GM18499 (cell line): Measurements from ENCODE around the gene TDRD3.

ENCODE experiments used
- ATAC-seq: cut with Tn5 transposase; IDR thresholded peaks from one replicate; pipeline ENCODE4 v1.9.1; 2021; ENCODE audit warnings: moderate number of reproducible peaks; ENCODE audit not compliant: insufficient read depth, unreplicated experiment

Gene TDRD3

DNA sequence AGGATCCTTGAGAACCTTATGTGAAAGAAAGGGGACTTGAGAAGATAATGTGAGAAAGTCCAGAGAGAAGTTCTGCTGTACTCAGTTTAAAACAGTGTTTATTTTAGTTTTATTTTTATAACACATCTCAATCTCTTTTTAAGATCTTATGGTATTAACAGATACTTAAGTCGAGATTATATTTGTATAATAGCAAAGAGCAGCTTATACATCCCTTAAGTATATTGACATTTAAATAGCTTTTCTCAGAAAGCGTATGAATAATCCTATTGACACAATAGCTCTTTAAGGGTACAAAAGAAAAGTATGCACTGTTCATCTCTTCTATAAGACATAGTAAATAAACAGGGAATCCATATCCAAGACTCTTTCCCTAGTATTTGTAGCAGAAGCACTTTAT, 42.2 kb downstream of the TDRD3 start:
- ATAC-seq = no peak

GRCh38 chr13:60441761-60442160, 44.7 kb downstream of the TDRD3 start:
- no peak for ATAC-seq

DNA sequence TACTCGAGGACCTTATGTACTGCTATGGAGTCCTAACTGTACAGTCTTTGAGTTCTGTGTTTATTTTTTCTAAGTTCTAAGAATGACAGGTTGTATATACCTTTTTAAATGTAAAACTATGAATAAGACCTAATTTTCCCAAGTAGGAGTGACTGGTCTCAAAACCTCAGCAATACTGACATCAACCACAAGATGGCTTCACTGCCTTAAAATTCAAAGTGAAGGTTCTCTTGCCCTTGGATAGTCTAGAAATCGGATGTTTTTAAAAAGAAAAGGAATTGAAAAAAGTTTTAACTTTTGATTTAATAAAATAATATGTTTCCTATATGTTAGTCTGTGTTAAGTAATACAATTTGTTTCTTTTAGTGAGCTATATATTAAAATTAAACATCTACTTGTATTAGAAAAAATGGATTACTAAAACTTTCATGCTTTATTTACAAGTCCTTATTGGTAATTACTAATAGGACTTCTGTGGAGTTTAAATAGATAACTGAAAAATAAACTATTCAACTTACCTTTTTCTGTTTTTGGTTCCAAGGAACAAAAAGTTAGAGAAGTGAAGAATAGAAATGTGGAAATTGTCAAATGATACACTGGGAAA, 52.0 kb downstream of the TDRD3 start:
- ATAC-seq = no peak

DNA sequence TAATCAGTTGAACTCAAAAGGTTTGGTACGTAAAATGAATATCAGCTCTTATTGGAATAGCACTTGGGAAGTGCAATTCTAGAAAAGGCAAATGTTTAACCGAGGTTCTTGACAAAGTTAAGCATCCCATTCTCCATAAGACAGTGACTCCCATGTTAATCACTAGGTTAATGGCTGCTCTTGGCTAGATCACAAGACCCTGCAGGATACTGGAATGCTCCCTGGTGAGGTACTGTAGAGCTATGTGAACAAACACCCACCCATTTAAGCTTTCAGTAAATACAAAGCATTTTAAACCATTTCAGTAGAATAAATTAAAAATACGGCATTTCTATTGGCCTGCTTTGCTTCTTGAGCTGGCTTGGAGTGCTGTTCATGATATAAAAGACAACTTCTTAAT, 56.5 kb downstream of the TDRD3 start:
- no peak for ATAC-seq

DNA sequence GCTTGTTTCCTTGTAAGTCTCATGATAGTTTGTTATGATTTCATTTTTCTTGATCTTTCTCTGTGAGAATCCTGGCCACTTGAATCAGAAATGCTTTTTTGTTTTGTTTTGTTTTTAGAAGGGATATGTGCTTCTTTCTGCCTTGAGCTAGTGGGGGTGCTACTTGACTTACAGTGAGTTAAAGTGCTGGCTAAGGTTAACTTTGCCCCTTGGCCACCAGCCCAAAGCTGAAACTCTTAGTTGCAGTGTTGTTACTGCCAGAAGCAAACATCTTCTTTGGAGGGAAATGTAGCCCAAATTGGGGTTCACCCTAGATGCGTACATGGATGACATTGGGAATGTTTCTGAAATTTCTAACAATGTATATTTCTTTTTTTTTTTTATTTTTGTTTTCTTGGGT, 57.4 kb downstream of the TDRD3 start:
- ATAC-seq = no peak

GRCh38 chr13:60463787-60464186, 66.8 kb downstream of the TDRD3 start:
- ATAC-seq = no peak

DNA sequence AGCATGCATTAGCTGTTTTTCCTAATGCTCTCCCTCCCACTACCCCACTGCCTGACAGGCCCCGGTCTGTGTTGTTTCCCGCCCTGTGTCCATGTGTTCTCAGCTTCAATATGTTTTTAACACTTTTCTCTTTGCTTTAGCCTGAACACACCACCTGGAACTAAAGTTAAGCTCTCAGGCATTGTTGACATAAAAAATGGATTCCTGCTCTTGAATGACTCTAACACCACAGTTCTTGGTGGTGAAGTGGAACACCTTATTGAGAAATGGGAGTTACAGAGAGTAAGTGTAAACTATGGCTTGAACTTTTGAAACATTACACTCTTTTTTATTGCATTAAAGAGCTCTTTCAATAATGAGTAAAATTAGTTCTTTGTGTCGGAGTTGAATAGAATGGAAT, 70.1 kb downstream of the TDRD3 start:
- no peak for ATAC-seq

GRCh38 chr13:60479273-60479672, 82.3 kb downstream of the TDRD3 start:
- no peak for ATAC-seq

GRCh38 chr13:60482012-60482411, 85.0 kb downstream of the TDRD3 start:
- no peak for ATAC-seq

DNA sequence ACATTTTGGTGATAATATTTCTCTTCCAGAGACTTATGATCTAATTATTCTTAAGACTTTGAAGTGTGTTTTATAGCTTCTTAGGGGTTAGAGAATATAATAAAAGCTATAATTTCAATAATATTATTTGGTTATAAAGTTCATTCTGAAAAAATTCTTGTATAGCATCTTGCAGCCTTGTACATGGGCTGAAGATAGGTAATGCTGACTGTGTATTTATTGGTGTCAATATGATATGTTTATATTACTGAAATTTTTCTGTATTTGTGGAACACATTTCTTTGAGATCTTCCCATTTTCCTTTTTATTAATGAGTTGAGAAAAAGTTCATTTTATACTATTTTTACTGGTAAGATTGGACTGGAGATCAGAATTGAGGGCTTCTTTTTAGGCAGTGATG, 87.8 kb downstream of the TDRD3 start:
- ATAC-seq = no peak

DNA sequence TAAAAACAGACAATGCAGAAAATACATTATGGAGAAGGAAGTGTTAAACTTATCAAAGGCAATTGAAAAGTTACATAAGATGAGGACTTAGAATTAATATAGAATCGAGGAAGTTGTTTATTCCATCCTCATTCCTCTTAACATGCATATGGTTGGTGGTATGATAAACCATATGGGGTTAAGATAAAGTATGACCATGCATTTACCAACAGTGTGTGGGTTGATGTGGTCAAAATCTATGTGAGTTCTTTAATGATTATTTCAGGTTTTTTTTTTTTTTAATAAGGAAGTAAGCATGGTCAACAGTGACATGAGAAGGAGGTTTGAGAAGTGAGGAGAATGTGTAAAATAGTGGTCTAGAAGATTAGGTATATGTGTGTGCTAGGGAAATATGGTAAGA, 94.5 kb downstream of the TDRD3 start:
- ATAC-seq = no peak

DNA sequence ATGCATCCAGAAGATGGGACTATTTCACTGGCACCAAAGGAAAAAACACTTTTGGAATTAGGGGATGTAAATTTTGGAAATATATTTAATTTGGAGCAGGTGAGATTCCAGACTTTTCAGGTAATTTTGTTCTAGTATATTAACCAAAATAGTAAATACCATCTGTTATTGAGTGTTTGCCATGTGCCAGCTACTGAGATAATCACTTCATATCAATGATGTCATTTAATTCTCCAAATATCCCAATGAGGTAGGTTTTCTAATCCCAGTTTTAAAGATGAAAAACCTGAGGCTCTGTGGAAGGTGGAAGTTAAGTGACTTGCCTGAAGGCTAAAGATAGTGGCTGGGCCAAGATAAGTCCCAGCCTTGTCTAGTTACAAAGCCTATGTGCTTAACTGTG, 95.2 kb downstream of the TDRD3 start:
- ATAC-seq = no peak

- ATAC-seq = no peak
These were observed 97.3 kb downstream of the TDRD3 start for GRCh38 chr13:60494296-60494695.

DNA sequence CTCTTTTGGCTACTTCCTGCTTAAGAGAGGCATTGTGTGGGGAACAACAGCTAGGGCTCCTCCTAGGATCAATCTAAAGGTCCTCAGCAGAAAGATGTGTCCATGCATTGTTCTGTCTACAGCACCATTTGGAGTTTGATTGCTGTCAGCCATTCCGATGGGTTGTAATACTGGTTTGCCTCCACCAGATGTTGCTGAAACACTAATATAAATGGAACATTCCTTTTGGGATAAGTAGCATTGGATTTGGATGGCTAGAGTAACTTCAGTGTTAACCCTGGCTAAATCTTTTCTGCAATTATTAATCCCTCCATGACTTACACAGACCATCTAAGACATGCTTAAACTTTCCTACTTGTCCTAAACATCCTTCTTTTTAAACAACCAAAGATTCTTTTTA, 104.2 kb downstream of the TDRD3 start:
- ATAC-seq = no peak

DNA sequence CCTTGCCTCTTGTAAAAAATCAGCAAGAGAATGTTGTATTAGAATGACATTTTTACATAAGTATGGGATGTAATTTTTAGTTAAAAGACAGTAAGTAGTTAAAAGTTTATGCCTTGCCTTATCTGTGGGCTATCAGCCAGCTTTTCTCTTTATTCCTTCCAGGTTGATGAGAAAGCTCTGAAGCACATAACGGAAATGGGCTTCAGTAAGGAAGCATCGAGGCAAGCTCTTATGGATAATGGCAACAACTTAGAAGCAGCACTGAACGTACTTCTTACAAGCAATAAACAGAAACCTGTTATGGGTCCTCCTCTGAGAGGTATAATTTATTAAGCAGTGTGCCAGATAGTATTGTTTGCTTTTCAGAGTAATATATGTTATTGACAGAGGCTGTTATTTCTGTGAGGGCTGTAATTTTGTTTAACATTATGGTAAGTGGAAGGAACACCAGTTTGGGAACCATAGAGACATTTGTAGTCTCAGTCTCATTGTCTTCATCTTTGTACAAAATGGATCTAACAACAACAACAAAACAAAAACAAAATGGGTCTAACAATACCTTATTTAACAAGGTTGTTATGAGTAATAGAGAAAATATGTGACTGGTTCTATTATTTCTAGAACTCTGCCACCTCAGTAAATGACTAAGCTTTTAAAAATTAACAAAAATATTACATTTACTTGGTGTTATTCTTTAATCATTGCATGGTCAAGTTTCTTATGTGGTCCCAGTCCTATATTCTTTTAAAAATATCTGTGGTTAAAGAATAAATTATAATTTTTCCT, 112.8 kb downstream of the TDRD3 start:
- no peak for ATAC-seq

- ATAC-seq = no peak
These were observed 114.6 kb downstream of the TDRD3 start for GRCh38 chr13:60511637-60512036.

GRCh38 chr13:60514891-60515290, 117.9 kb downstream of the TDRD3 start:
- no peak for ATAC-seq

DNA sequence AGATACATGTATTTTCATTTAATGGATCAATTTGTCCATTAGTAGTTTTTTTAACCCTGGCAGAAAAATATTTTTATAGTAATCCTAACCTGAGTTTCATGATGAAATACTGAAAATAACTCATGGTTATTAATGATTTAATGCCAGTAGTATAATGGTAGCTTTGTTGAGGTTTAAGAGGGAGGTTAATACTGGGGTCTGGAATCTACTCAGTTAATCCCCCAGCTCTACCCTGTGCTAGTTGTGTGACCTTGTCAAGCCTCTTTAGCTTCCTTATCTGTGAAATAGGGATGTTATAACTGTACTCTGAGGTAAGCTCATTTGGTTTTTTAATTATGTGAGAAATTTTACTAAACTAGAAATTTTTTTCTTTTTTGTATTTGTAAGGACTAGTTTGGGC, 122.5 kb downstream of the TDRD3 start:
- no peak for ATAC-seq

DNA sequence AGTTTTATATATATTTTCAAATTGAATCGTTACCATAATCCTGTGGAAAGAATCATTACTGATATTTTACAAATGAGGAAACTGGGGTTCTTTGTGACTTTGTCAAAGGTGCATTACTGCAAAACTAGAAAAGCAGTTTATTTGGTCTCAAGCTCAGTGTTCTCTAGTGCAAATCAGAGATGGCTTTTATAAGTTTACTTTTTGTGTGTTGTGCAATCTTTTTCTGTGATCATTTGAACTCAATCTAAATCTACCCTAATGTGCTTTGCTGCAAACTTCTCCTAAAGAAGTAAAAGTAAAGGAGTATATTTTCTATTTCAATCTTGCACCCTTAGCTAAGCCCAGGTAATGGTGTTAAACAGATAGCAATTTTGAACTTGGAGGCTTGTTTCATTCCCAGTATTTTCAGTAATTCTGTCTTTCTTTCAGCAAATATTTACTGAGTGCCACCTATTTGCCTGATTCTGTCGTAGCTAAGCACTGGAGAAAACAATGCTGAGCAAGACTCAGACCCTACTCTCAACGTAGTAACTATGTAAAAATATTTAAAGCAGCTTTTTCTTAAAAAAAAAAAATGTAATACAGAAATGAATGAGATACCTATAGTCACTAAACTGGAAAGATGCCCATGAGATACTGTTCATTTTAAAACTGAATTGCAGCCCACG, 124.0 kb downstream of the TDRD3 start:
- ATAC-seq = no peak

- no peak for ATAC-seq
These were observed 141.5 kb downstream of the TDRD3 start for GRCh38 chr13:60538566-60538965.

GRCh38 chr13:60540276-60540675, 143.3 kb downstream of the TDRD3 start:
- ATAC-seq = no peak
